ENCODE results near the gene PADI3. TPM values are rescaled to one million over a fixed set of nuclear protein-coding genes. Genes with fewer than 3 reads are reported as not detected.

Gene PADI3
- total and polyA plus RNA-seq, 2 of the 13 experiments (the other 11 are each of a cell fraction or from before 2014, with no cell fraction given): not detected

GRCh38 chr1:17296086-17296485 lies 47.2 kb downstream of the PADI3 start:
- no peaks in the 10 kb centered on the region for H4K20me1 ChIP-seq (ENCODE audit: insufficient read depth, low read length)
- WGBS (ENCODE audit: low lambda C conversion rate): 24% methylated on average over 5 of the region's 5 CpGs
- ChIA-PET CTCF (ENCODE audit: low intra/inter-chr PET ratio, low total read pairs) (no interaction called here), POLR2A (no interaction called here)
- intact Hi-C loops (cut with micrococcal nuclease; ENCODE audit: unreplicated experiment) (no loop called here), in situ Hi-C loops (cut with HindIII; ENCODE audit: extremely low pct_ligation_motif_present, low pct_unique_long_range_greater_than_20kb) (no loop called here)
- no peak overlapping the region for H2AFZ ChIP-seq (ENCODE audit: low read length)
- H3K79me2 ChIP-seq (ENCODE audit: insufficient read depth, low read length): no peaks in the 10 kb centered on the region
- no peak for TF ChIP-seq ZNF782 (CRISPR knock-in tag; IDR thresholded peaks at IDR 0.05; ENCODE audit: borderline replicate concordance)
- no peak for TF ChIP-seq ZNF282 (IDR thresholded peaks at IDR 0.05; ENCODE audit: partially characterized antibody)
- no peak for TF ChIP-seq ZNF441 (CRISPR knock-in tag; IDR thresholded peaks at IDR 0.05; ENCODE audit: borderline replicate concordance)
- TF ChIP-seq POLR2AphosphoS5 (IDR thresholded peaks at IDR 0.05; ENCODE audit: low read depth, low read length): no peak
- no peak for TF ChIP-seq UBTF (CRISPR knock-in tag; IDR thresholded peaks at IDR 0.05)
- no peak for TF ChIP-seq ZSCAN31 (CRISPR knock-in tag; IDR thresholded peaks at IDR 0.05; ENCODE audit: low read depth)
- no peak for TF ChIP-seq ZNF580 (CRISPR knock-in tag; IDR thresholded peaks at IDR 0.05; ENCODE audit: borderline replicate concordance, low read depth)
- TF ChIP-seq MXD4 (CRISPR knock-in tag; IDR thresholded peaks at IDR 0.05): no peak
- no peak for TF ChIP-seq ZNF556 (CRISPR knock-in tag; IDR thresholded peaks at IDR 0.05; ENCODE audit: borderline replicate concordance)
- BruUV-seq (replicated peaks): no TSS peak
- H3K27ac ChIP-seq (ENCODE audit: extremely low read length, insufficient read depth, low read length): no peak overlapping the region
- no peaks in the 10 kb centered on the region for H3K4me1 ChIP-seq (ENCODE audit: insufficient read depth, low read length)
- DNase-seq (ENCODE audit: low spot score): no peak
- H3K9me3 ChIP-seq (ENCODE audit: low read length): no peaks in the 10 kb centered on the region
- ATAC-seq: no peak
- no peaks in the 10 kb centered on the region for H3K36me3 ChIP-seq (replicated peaks in 1 of 2; ENCODE audit: control insufficient read depth in 1 of 2, insufficient read depth in 2 of 2, low read length in 2 of 2)
- H3K4me3 ChIP-seq (replicated peaks in 1 of 3; ENCODE audit: insufficient read depth in 1 of 3, low read depth in 2 of 3, low read length in 3 of 3): no peak overlapping the region
- H3K27me3 ChIP-seq (ENCODE audit: control insufficient read depth in 1 of 2, insufficient read depth in 2 of 2, low read length in 2 of 2): peaks cover 0 to 3% of the 10 kb centered on the region in 2 experiments; a peak in 1 of 5 replicates
- no peak overlapping the region for H3K9ac ChIP-seq (ENCODE audit: insufficient read depth, low read depth, low read length)
- FAIRE-seq: no peak
- no peak overlapping the region for H3K4me2 ChIP-seq (ENCODE audit: low read depth, low read length)

Measured in HepG2 (cell line).